Hematopoietic multipotent progenitor cell treated with erythropoietin and hydrocortisone succinate and interleukin-3 and kit ligand, for 6 days (in vitro differentiated cells): Measurements from ENCODE around the gene CCDC188.

ENCODE experiments used
- DNase-seq: peaks from one replicate; pipeline ENCODE4 v3.0.0-alpha.2; 2015

CCDC188 gene

DNA sequence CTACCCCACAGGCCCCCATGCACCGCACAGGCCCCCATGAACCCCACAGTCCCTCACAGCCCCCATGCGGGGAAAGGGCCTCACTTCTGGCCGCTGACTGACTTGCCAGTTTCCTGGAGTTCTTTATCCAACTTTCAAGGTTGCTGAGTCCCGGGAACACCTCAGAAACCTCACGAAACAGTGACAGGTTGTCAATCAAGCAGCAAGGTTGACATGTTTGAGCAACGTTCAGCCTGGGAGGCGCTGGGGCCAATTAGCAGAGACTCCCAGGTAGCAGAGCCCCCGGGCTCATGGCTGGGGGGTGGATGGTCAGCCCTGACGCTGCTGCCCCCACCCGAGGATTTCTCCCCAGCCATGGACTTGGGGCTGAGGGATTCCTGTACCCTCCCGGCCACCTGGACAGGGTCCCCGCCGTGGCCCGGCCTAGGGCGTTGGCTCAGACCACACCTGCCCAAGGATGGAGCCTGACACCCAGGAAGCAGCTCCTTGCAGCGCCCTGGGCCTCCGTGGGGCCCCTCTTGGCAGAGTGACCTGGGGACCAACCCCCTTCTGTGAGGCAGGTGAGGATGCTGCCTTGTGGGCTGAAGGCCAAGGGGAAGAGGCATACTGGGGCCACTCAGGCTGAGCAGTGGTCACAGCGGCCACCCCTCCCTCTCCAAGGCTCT is 33.8 kb upstream of the CCDC188 start:
- DNase-seq: no peak

DNA sequence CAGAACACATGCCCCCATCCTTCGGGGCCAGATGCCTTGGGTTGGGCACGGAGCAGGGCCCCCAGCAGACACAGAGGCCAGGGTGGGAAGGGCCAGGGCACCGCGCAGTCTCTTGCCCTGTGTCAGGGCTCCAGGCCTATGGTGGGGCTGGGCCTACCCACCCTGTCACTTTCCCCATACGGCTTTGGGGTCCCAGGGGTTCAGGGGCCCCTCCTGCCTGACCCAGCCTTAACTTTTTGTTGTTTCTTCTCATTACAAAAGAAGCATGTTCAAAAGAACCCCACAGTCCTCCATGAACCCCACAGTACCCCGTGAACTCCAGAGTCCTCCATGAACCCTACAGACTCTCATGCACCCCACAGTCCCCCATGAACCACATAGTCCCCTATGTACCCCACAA is 33.0 kb upstream of the CCDC188 start:
- DNase-seq: no peak

DNA sequence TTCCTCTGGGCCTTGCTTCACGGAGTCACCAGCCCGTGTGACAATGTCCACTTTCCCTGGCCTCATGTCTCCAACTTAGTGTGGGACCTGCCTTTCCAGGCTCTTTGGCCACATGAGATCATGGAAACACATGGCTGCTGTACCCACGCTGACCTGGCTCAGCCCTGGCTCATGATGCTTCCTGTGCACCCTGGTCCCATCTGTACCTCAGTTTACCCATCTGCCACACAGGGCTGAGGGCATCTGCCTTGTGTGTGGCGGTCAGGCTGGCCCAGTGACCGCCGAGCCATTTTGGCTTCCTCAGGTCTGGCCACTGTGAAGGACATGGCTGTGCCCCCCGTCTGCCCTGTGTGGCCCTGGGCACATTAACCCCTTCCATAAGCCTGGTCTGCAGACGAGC is 32.2 kb upstream of the CCDC188 start:
- DNase-seq: no peak

DNA sequence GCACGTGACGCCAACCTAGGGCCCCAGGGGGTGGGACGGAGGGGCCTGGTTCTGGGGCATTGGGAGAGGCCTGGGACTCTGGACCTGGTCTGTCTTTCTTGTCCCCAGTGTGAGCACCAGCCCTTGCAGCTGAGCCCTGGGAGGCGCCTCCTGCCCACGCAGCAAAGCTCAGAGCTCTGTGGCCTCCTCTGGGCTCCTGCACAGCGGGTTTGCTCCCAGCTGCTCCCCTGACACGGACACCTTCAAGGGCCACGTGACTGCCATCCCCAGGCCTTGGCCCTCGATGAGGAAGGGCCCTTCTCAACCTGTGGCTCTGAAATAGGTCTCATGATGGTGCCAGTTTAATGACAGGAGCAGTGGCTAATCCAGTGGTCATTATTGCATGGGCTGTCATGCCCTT is 31.5 kb upstream of the CCDC188 start:
- DNase-seq: no peak

DNA sequence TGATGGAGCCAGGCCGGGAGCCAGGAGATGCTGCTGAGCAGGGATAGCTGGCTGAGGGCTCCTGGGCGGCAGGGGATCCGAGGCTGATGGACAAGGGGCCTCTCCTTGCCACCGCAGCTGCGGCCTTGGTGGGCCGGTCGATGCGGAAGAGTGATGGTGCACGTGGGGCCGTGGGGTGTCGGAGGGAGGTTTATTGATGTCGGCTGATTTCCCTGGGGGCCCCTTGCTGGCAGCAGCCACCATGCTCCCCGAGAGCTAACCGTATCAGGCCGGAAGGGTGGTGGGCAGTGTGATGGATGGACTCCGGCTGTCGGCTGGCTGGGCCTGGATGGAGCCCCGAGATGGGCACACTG is 31.0 kb upstream of the CCDC188 start:
- DNase-seq: no peak

DNA sequence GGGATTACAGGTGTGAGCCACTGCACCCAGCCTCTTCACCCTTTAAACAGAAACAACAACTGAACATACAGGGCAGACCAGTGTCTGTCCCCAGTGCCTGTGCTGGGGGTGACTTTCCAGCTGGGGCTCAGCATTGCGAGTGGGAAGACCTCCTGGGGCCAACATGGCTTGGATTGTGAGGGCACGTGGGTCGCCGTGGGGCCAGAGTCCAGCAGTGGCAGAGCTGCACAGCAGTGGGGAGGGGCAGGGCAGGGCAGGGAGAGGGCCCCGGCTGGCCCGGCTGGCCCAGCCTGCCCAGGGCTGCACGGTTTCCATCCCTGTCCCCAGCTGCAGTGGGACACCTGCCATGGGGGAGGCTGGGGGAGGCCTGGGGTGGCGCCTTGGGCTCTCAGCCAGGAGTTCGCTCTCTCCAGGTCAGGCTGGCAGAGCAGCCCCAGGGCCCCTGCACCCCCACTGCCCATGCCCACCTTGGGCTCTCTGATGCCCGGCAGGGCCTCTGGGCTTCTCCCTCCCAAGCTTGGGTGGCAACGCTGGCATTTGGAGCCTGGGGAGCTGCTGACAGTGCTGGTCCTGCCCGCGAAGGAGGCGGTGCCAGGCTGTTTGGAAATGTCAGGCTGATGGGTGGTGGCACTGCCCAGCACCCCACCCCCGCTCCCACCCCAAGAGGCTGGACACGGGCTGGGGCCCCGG is 30.5 kb upstream of the CCDC188 start:
- no peak for DNase-seq

DNA sequence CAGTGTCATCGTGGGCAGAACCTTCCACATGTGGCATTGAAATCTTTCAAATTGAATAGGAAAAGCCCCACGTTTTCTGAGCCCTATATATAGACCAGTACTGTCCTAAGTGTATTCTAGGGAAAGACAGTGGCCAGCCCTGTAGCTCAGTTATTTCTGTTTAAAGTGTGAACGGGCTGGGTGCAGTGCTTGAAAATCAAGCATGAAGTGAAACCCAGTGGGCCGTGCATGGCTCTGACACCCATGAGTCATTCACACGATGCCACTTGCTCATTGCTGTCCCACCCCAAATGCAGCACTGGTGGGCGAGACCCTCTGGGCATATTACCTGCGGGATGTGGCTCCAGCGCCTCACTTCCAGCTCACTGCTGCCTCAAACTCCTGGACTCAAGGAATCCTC is 29.8 kb upstream of the CCDC188 start:
- DNase-seq: no peak

DNA sequence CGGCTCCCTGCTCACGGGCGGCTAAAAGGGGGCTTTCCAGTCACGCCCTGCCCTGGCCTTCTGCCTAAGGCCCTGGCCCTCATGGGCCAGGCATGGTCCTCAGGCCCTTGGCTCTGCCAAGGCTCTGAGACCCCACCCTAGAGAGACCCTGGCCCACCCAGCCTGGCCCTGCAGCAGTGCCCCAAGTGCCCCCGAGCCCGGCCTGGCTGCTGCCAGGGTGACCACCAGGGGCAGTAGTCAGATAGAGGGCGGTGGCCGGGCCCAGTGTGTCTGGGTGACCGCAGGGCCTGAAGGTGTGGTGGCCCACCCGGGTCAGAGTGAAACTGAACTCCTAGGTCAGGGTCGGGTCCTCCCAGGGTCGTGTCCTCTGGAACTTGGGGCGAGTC is 29.4 kb upstream of the CCDC188 start:
- DNase-seq: no peak

DNA sequence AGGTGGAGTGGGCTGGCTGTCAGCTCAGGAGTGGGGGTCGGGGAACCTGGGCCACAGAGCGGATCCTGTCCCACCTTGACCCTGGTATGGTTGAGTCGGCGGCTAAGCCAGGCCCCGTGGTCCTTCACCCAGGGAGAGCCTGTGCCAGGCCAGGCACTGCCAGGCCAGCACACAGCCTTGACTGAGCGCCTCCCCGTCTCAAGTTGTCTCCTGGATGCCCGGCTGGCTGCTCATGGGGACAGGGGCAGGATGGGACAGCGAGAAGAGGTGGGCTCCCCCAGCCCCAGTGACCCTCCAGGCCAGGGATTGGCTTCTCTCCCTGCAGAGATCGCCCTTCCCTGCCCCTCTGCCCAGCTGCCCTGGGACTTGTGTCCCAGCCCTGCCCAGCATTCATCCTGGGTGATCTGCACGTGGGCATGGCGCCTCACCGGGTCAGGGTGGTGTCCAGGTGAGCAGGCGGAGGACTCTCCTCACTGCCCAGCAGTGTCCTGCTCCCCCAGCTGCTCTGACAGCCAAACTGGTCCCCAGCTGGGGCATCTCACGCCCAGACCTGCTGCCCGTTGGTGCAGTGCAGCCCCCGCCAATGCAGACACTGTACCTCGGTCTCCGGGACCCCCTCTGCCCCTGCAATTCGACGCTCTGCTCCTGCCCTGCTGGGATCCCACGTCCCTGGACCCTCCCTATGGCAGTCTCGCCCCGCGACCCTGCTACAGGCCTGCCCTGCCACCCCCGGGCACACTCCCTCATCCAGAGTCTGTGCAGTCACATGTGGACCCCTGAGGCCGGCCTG is 28.8 kb upstream of the CCDC188 start:
- DNase-seq: no peak

DNA sequence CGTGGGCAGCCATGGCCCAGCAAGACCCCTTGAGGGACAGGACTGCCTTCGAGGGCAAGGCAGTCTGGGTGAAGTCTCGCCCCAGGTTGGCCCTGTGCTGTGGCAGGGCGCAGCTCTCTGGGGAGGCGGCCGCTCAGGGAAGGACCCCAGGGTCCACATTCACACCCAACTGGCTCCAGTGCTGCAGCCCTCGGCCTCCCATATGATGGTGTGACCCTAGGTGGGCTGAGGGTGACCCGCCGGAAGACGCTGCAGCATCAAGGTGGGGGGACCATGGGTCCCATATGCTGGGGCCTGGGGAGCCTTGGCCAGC is 28.0 kb upstream of the CCDC188 start:
- DNase-seq: no peak

DNA sequence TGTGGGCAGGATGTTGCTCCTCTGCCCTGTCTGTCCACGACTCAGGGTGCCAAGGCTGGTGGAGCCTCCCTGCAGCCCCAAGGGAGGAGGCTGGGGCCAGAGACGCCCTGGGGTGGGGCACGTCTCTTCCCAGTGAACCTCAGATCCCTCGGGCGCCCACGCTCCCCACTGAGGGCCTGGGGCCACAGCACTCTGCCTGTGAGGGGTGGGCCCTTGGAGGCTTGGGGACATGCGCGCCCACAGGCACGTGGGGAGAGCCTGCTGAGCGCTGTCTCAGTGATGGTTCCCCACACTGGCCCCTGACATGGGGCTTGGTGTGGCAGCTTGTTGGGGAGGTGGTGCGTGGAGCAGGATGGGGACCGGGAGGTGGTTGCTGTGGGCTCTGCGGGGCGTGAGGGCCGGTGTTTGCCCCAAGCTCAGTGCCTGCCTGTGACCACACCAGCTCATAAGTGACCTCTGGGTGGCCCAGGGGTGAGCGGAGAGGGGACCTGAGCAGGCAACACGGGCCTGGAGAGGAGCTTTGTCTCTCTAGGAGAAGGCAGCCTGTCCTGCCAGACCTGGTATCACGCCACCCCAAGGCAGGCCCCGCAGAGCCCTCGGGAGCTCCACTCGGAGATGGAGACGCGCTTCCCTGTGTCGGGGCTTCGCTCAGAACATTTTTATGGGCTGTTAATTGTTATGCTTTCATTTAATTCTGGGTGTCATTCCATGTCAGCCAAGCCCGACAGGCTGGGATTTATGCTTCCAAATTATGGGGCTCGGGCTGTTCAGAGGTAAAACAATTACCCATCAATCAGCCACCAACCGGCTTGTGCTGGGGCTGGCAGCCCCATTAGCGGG is 27.4 kb upstream of the CCDC188 start:
- no peak for DNase-seq

DNA sequence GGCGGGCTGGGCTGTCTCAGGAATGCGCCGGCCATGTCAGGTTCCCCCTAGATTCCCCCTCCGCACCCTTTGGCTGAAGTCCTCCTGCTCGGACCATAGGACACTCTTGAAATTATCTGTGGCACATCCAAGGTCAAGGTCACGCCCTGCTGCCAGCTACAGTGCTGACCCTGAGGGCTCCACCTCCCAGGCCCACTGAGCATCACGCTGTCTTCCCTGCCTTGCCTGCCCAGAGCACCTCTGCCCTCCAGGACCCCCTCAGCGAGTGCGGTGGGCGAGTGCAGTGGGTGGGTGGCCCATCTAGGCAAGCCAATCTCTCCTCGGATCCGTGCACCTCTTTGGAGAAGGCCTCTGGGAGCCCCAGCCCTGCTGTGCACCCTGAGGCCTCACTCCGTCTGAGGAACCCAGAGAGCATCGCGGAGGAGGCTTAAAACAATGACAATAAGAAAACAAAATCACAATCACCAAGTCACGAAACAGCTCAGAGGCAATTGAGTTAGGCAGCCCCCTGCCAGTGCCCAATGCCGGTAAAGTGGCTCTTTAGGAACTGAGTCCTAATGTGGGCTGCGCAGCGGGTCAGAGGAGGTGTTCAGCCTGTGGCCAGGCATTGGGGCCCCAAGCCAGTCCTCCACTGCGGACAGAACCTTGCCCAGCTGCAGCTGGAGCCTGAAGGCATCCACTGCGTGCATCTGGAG is 26.5 kb upstream of the CCDC188 start:
- DNase-seq: no peak

DNA sequence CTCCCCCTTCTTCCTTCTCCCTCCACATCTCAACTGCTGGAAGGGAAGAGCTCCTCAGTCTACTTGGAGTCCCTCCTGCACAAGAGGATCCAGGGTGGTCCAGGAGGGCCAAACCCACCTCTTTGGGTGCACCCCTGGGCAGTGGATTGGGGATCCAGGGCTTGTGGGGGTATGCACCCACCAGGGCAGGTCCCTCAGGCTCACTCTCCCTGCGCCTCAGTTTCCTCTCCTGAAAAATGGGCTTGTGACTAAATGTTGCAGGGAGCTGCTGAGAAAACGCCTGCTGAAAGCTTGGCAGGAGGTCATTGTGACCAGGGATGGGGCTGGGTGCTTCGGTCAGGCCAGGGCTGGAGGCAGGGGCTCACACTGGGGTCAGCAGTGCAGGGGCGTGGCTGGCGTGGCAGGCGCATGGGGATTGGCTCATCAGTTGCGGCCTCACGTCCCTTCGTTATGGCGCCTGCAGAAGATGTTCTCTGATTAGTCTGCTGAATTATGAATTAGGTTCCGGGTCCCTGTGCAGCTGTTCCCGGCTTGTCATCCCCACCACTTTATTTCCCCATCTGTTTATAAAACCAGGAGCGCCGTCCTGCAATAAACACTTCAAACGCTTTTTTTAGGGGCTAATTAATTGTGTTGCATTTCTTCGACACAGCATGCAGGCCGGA is 25.7 kb upstream of the CCDC188 start:
- DNase-seq: no peak

DNA sequence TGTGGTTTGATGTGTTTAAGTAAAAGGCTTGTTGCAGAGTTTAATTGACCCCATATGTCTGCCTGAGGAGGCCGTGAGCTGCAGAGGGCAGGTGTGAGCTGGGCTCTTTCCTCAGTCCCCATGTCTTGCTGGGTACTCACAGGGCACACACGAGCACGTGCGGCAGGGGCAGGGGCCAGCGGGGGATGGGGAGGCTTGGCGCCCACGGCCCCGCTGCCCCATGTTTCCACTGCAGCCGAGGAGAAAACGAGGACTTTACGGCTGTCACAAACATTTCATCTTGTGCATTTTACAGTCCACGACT is 24.7 kb upstream of the CCDC188 start:
- DNase-seq: no peak

DNA sequence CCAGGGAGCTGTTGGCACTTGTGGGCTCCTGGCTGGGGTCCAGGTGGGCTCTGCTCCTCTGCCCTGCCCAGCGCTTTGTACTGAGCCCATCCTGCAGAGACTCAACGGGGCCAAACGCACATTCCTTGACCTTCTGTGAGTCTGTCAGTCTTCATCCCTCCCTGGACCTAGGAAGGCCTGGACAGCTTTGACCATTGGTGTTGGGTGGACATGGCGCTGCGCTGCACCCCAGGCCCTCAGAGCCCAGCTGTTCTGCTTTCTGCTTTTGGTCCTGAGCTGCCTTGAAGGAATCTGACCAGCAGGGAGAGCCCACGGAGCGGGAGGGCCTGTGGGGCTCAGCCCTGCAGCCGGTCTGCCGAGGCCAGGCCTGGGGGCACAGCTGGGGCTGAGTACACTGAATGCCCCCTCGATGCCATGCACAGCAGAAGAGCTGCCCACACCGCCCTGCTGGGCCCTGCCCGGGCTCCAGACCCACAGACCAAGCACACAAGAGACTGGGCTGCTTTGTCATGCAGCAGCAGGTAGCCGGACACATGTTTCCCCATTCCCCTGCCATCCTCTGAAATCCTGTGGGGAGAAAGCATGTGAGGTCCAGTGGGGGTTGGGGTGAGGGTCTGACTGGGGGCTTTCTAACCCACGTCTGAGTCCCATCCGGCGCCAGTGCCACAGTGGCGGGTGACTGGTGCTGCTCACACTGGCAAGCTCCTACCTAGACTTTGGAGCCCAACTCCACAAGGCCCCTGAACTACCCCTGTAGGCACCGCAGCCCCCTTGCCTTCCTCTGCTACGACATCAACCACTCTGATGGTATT is 24.1 kb upstream of the CCDC188 start:
- DNase-seq: no peak

DNA sequence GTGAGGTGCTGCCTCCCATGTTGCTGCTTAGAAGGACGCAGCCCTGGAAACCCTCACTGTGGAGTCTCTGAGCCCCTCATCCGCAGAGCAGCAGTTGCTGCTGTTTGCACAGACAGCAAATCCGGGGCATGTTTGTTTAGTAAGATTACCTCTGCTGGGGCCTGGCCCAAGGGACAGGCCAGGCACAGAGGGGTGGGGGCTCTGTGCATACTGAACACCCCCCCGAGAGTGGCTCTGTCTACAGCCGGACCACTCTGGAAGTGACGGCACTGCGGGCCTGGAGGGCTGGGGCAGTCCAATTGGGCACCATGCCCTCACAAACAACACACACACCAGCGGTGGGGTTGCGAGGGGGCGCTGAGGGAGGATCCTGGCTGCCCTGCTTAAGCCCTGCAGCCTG is 22.9 kb upstream of the CCDC188 start:
- DNase-seq: no peak

DNA sequence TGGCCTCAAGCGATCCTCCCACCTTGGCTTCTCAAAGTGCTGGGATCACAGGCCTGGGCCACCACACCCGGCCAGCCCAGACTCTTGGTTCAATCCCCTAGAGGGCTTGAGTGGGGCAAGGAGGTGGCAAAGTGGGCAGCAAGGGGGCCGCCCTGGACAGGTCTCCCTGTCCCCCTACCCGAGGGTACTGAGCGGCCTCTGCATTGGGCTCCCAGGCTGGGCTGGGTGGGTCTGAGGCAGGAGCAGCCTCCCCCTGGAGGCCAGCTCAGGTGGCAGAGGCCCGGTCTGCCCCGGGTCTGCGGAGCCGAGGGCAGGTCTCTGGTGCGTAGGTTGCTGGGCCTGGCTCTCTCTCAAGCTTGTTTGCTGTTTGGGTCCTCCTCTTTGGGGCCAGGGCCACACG is 22.4 kb upstream of the CCDC188 start:
- DNase-seq: no peak

DNA sequence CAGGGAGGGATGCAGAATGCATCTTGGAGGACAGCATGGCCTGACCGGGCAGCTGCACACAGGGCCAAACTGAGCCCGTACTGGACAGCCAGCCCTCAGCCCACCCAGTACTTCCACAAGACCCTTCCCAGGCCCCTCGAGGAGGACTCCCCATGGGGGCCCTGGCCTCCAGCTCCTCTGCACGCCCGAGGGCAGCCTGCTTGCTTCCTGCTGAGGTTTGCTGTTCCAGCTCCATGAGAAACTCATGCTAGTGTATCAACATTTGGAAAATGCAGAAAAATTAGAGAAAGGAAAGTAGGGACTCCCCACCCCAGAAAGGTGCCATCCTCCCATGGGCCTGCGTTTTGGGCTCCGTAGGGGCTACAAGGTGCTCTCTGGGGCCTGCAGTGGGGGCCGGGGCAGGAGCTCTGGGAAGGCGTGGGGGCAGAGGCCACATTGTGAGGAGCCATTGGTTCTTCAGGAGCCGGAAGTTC is 21.3 kb upstream of the CCDC188 start:
- no peak for DNase-seq

DNA sequence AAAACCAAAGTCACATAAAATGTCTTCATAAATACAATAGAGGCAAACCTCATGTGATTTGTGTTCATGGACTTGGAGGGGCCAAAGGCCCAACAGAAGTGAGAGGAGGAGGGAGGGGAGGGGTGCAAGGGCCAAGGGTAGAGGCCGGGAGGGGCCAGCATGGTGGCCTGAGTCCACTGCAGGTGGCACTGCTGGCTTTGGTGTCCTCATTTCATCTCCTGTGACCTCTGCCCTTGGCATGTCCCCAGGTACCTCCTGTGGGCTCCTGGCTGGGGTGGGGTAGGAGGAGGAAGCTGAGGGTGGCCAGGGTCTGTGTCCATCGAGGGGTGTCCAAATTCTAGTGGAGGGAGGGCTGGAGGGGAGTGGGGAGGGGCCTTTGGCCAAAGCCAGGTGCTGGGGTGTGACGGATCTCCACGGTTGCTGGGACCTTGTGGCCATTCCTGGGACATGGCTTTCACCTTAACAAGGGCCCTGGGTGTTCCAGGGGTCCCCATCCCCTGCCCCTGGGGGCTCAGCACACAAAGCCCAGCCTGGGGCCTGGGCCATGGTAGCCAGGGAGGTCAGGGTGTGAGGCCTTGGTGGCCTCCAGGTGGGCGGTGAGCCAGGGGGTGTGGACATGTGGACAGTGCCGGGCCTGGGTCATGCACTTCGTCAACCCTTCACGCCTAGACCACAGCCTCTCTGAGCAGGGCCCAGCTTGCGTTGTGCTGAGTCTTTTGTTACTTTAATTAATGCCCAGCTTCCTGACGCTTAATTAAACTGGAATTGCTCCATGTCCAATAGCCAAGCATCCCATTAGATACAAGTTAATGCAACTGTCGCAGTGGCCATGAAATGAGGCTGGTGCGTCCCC is 20.7 kb upstream of the CCDC188 start:
- DNase-seq: no peak

DNA sequence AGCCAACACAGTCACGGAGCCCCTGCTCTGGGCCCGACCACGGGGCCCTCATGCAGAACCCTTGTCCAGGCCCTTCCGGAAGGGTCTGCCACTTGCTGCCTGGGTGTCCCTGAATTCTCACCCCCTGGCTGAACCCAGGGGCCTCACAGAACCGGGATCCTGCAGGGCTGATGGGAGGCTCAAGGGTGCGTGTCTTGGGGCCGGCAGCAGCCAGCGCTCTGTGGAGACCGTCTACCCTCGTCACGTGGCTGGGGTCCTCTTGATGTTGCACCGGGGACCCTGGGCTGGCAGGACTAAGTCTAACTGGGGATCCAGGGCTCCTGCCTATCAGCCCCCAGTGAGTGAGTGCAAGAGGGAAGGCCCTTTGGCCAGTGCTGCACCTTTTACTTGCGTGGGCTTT is 19.3 kb upstream of the CCDC188 start:
- no peak for DNase-seq
